ENCODE results near the gene SLC4A2. TPM values are rescaled to one million over a fixed set of nuclear protein-coding genes. Genes with fewer than 3 reads are reported as not detected.

Gene SLC4A2
- polyA plus RNA-seq, 10 donors = 43.2 to 57.6 (median 53.7) TPM

GRCh38 chr7:151115121-151115835 lies 55.9 kb downstream of the SLC4A2 start:
- DNase-seq = peak in 2 of 3 donors; percentile 52 to 57

- no peak for DNase-seq
These were observed 56.5 kb downstream of the SLC4A2 start for GRCh38 chr7:151115836-151116418.

- no peak for DNase-seq
These were observed 57.4 kb downstream of the SLC4A2 start for GRCh38 chr7:151116603-151117440.

- no peak for DNase-seq
These were observed 58.2 kb downstream of the SLC4A2 start for GRCh38 chr7:151117565-151117964.

GRCh38 chr7:151118108-151119054 lies 59.0 kb downstream of the SLC4A2 start:
- DNase-seq = no peak

- no peak for DNase-seq
These were observed 59.6 kb downstream of the SLC4A2 start for GRCh38 chr7:151119055-151119415.

- DNase-seq = no peak
These were observed 60.5 kb downstream of the SLC4A2 start for GRCh38 chr7:151119902-151120301.

- no peak for DNase-seq
These were observed 61.5 kb downstream of the SLC4A2 start for GRCh38 chr7:151120896-151121295.

- DNase-seq = no peak
These were observed 62.2 kb downstream of the SLC4A2 start for GRCh38 chr7:151121380-151122170.

- no peak for DNase-seq
These were observed 62.9 kb downstream of the SLC4A2 start for GRCh38 chr7:151122276-151122675.

GRCh38 chr7:151122796-151123157 lies 63.4 kb downstream of the SLC4A2 start:
- DNase-seq = no peak

- no peak for DNase-seq
These were observed 63.9 kb downstream of the SLC4A2 start for GRCh38 chr7:151123158-151123821.

- peak; percentile 70 to 91 (median 86) for DNase-seq
These were observed 64.6 kb downstream of the SLC4A2 start for GRCh38 chr7:151123822-151124464.

GRCh38 chr7:151124481-151124880 lies 65.1 kb downstream of the SLC4A2 start:
- DNase-seq = no peak

GRCh38 chr7:151124899-151125399 lies 65.6 kb downstream of the SLC4A2 start:
- no peak for DNase-seq

GRCh38 chr7:151125470-151125845 lies 66.1 kb downstream of the SLC4A2 start:
- DNase-seq = peak in 1 of 3 donors; percentile 62

- peak in 2 of 3 donors; percentile 25 to 64 for DNase-seq
These were observed 66.6 kb downstream of the SLC4A2 start for GRCh38 chr7:151125846-151126481.
